Uterus (tissue), 2 donors: ENCODE results near the gene RNF157.

ENCODE experiments used
- POLR2A ChIP-seq, 2 donors: fragments of 450-650 bp; IDR thresholded peaks; one replicate each; pipeline ENCODE4 v1.6.1; 2016; ENCODE audit warnings: antibody characterized with exemption in 2 of 2, mild to moderate bottlenecking in 1 of 2, moderate library complexity in 1 of 2
- TF ChIP-seq, protein P1 (sequence below), 4 experiments: fragments of 200-600 bp in 2 of 4; fragments of 450-650 bp in 2 of 4; sonication (generic) in 2 of 4; IDR thresholded peaks; one replicate each; pipeline ENCODE4 v1.5.1; 2016 to 2019; ENCODE audit warnings: antibody characterized with exemption in 4 of 4, mild to moderate bottlenecking in 2 of 4, moderate library complexity in 1 of 4

GRCh38 chr17:76178124-76178523, 62.2 kb downstream of the RNF157 start:
- TF ChIP-seq, protein P1, sequence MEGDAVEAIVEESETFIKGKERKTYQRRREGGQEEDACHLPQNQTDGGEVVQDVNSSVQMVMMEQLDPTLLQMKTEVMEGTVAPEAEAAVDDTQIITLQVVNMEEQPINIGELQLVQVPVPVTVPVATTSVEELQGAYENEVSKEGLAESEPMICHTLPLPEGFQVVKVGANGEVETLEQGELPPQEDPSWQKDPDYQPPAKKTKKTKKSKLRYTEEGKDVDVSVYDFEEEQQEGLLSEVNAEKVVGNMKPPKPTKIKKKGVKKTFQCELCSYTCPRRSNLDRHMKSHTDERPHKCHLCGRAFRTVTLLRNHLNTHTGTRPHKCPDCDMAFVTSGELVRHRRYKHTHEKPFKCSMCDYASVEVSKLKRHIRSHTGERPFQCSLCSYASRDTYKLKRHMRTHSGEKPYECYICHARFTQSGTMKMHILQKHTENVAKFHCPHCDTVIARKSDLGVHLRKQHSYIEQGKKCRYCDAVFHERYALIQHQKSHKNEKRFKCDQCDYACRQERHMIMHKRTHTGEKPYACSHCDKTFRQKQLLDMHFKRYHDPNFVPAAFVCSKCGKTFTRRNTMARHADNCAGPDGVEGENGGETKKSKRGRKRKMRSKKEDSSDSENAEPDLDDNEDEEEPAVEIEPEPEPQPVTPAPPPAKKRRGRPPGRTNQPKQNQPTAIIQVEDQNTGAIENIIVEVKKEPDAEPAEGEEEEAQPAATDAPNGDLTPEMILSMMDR (IDR thresholded peaks at IDR 0.05), result no peak
- no peak for TF ChIP-seq POLR2A (IDR thresholded peaks at IDR 0.05)
